Dedifferentiated amniotic fluid mesenchymal stem cell (primary cell): ENCODE results near the gene HS1BP3.

Experiments used
- DNase-seq: peaks from one replicate; pipeline ENCODE4 v3.0.0-alpha.2; 2016; ENCODE audit errors: extremely low spot score

Gene HS1BP3

GRCh38 chr2:20674974-20675679, 24.2 kb upstream of the HS1BP3 start:
- DNase-seq = no peak

- DNase-seq = no peak
Measured at GRCh38 chr2:20674309-20674965, 23.5 kb upstream of the HS1BP3 start.

- DNase-seq = no peak
Measured at GRCh38 chr2:20673686-20674308, 22.9 kb upstream of the HS1BP3 start.

- DNase-seq = no peak
Measured at GRCh38 chr2:20672201-20672951, 21.5 kb upstream of the HS1BP3 start.

GRCh38 chr2:20671736-20672080, 20.8 kb upstream of the HS1BP3 start:
- no peak for DNase-seq

- no peak for DNase-seq
Measured at GRCh38 chr2:20671036-20671735, 20.3 kb upstream of the HS1BP3 start.

GRCh38 chr2:20670315-20671035, 19.6 kb upstream of the HS1BP3 start:
- DNase-seq = no peak

GRCh38 chr2:20669562-20670314, 18.8 kb upstream of the HS1BP3 start:
- no peak for DNase-seq

- DNase-seq = no peak
Measured at GRCh38 chr2:20668871-20669475, 18.1 kb upstream of the HS1BP3 start.

GRCh38 chr2:20668451-20668850, 17.6 kb upstream of the HS1BP3 start:
- no peak for DNase-seq

- DNase-seq = no peak
Measured at GRCh38 chr2:20667531-20668401, 16.9 kb upstream of the HS1BP3 start.

GRCh38 chr2:20667151-20667530, 16.2 kb upstream of the HS1BP3 start:
- DNase-seq = no peak

GRCh38 chr2:20666304-20667150, 15.6 kb upstream of the HS1BP3 start, which contains the start of gene GDF7:
GDF7 (plus strand) TSS chr2:20667144; CDS start chr2:20667240, 96 bp downstream.
- DNase-seq = no peak

GRCh38 chr2:20666005-20666303, 15.1 kb upstream of the HS1BP3 start:
- DNase-seq = no peak

- no peak for DNase-seq
Measured at GRCh38 chr2:20665243-20666004, 14.5 kb upstream of the HS1BP3 start.

- DNase-seq = no peak
Measured at GRCh38 chr2:20664431-20665242, 13.7 kb upstream of the HS1BP3 start.

GRCh38 chr2:20664071-20664390, 13.1 kb upstream of the HS1BP3 start:
- DNase-seq = no peak
